CD4-positive, alpha-beta T cell treated with Interleukin-6 for 4 hours (primary cell): ENCODE data around the gene NEUROG1.

Experiments
- DNase-seq: peaks from one replicate; pipeline ENCODE4 v3.0.0-alpha.2; 2020; ENCODE audit warnings: mixed read lengths

NEUROG1 gene

GRCh38 chr5:135561266-135561665 is 25.5 kb upstream of the NEUROG1 start:
- DNase-seq, result no peak

- DNase-seq, result peak; percentile 48
These were observed 25.1 kb upstream of the NEUROG1 start for GRCh38 chr5:135560858-135561257.

- no peak for DNase-seq
These were observed 23.6 kb upstream of the NEUROG1 start for GRCh38 chr5:135559354-135559753.

- DNase-seq, result no peak
These were observed 21.5 kb upstream of the NEUROG1 start for GRCh38 chr5:135557076-135557838.

GRCh38 chr5:135556620-135557019 is 20.9 kb upstream of the NEUROG1 start:
- no peak for DNase-seq

- DNase-seq, result no peak
These were observed 19.8 kb upstream of the NEUROG1 start for GRCh38 chr5:135555530-135555929.

- no peak for DNase-seq
These were observed 18.1 kb upstream of the NEUROG1 start for GRCh38 chr5:135553688-135554462.

- peak; percentile 41 for DNase-seq
These were observed 16.1 kb upstream of the NEUROG1 start for GRCh38 chr5:135551593-135552447.

- no peak for DNase-seq
These were observed 13.6 kb upstream of the NEUROG1 start for GRCh38 chr5:135549413-135549812.

- DNase-seq, result no peak
These were observed 12.0 kb upstream of the NEUROG1 start for GRCh38 chr5:135547590-135548254.

- DNase-seq, result no peak
These were observed 11.1 kb upstream of the NEUROG1 start for GRCh38 chr5:135546912-135547311.

GRCh38 chr5:135546101-135546500 is 10.3 kb upstream of the NEUROG1 start:
- DNase-seq, result no peak

- DNase-seq, result no peak
These were observed 9.3 kb upstream of the NEUROG1 start for GRCh38 chr5:135545099-135545498.

GRCh38 chr5:135543485-135544304 is 7.9 kb upstream of the NEUROG1 start:
- DNase-seq, result no peak

- no peak for DNase-seq
These were observed 7.3 kb upstream of the NEUROG1 start for GRCh38 chr5:135543001-135543484.

GRCh38 chr5:135541807-135542502 is 6.2 kb upstream of the NEUROG1 start:
- DNase-seq, result no peak

- no peak for DNase-seq
These were observed 3.8 kb upstream of the NEUROG1 start for GRCh38 chr5:135539430-135540005.

GRCh38 chr5:135538261-135538660 is 2.5 kb upstream of the NEUROG1 start:
- no peak for DNase-seq

GRCh38 chr5:135537745-135538144 is 2.0 kb upstream of the NEUROG1 start:
- no peak for DNase-seq

- no peak for DNase-seq
These were observed 1.5 kb upstream of the NEUROG1 start for GRCh38 chr5:135537271-135537670.

- DNase-seq, result no peak
These were observed 344 bp downstream of the NEUROG1 start for GRCh38 chr5:135535420-135535819.
